ENCODE data around the gene GGCX.
"Not testable (repeated sequence)": the region's sequence is repeated elsewhere in the genome, so short reads cannot be mapped to it uniquely, and the experiment has no call there.

Gene GGCX

GRCh38 chr2:85561280-85562212 lies at the start of gene GGCX:
GGCX (minus strand) TSS chr2:85561493; CDS start chr2:85561428, 65 bp downstream.
- peak; percentile 54 to 95 (median 87) for DNase-seq

DNA sequence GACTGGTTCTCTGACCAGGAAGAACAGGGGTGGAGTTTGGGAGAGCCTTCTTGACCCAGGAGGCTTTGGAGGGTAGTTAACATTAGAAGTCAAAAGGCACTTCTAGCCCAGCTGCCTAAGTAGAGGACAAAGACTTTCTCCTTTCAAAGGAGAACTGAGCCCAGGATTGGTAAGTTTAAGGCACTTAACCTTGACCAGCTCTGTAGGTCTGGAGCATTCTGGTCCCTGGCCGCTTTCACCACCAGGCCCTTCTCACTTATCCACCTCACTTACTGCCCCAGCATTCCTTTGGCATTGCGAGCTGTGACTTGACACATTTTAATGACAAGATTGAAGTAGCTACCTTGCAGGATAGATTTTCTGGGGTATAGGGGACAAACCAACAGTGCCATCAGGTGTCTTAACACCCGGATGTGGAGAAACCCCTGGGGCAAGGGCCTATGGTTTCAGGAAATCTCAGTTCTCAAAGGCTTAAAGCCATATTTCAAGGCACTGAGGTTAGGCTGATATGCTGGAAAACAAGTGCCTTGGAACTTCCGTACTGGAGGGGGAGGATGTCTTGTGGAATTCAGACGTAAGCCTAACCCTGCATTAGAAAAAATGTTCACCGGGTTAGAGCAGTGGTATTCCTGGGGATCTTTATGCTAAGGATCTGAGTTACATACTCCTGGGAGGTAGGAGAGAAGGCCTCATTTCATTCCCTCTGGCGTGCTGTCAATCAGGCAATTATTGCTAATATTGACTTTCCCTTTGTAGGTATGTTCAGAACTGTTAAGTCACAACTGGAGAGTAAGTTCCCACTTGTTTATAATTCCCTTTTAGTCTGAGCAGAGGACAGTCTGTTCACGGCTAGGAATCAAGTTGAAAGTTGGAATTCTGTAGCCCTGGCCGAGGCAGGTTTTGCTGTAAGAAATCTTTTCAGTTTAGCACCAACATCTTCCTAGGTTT lies 46.2 kb upstream of the GGCX start:
- no peak for DNase-seq

GRCh38 chr2:85606116-85606455 lies 44.8 kb upstream of the GGCX start:
- DNase-seq = no peak

GRCh38 chr2:85605406-85606115 lies 44.3 kb upstream of the GGCX start:
- no peak for DNase-seq

GRCh38 chr2:85604568-85605339 lies 43.5 kb upstream of the GGCX start:
- no peak for DNase-seq

DNA sequence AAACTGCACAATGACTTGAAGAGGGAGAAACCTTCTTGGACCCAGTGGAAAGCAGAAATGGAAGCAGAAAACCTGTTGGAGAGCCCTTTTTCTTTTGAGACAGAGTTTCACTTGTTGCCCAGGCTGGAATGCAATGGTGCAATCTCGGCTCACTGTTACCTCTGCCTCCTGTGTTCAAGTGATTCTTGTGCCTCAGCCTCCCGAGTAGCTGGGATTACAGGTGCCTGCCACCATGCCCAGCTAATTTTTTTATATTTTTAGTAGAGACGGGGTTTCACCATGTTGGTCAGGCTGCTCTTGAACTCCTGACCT lies 42.8 kb upstream of the GGCX start:
- not testable (repeated sequence) for DNase-seq

GRCh38 chr2:85602476-85603234 lies 41.4 kb upstream of the GGCX start, which contains the start of gene TMEM150A:
TMEM150A (minus strand) TSS chr2:85602698; CDS start chr2:85601948, 750 bp downstream.
- DNase-seq = peak; percentile 39 to 96 (median 87)

- peak in 7 of 14 donors; percentile 65 to 92 (median 85) for DNase-seq
These were observed 40.6 kb upstream of the GGCX start for GRCh38 chr2:85601771-85602475.

- DNase-seq = no peak
These were observed 39.9 kb upstream of the GGCX start for GRCh38 chr2:85600951-85601770.

DNA sequence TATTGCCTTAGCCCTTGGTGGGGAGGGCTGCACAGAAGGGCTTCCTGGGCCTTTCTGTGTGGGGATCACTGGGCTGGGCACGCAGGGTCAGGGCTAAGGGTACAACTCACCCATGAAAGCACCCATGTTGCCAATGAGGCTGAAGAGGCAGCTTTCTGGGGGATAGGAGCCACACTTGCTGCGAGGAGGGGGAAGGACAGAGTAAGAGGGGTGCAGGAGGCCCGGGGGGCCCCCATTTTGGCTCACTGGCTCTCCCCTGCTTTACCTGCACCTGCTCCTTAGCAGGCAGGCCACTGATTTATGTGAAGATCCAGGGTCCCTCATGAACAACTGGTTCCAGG lies 38.9 kb upstream of the GGCX start:
- DNase-seq = no peak

DNA sequence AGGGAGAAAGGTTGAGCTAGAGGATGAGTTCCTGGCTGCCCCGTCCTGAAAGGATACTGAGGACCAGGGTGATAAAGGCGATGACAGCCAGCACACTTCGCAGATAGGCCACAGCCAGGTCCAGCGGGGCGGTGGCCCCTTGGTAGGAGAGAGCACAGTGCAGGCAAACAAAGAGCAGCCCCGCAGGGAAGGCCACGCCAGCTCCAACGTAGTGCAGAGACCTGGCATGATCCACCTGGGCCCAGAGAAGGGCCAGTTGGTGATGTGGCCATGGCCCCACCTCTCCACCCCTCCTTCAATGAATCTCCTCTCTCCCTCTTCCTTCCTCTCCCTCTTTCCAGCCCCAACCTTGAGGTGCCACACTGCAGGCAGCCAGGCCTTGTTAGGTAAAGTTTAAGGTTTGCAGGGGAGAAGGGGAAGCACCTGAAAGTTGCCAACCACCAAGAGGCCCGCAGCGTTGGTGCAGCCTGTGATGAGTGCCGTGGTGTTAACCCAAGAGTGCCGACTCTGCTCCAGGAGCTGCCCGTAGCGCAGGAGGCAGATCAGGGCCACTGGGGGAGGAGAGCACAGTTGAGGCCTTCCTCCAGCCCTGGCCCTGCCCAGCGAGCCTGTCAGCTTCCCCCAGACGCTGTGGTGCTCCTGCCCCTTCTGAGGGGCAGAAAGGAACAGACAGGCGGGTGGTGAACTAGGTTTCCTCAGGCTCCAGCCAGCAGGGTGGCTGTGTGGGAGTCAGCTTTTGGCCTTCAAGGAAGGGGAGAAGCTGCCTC lies 38.4 kb upstream of the GGCX start:
- no peak for DNase-seq

DNA sequence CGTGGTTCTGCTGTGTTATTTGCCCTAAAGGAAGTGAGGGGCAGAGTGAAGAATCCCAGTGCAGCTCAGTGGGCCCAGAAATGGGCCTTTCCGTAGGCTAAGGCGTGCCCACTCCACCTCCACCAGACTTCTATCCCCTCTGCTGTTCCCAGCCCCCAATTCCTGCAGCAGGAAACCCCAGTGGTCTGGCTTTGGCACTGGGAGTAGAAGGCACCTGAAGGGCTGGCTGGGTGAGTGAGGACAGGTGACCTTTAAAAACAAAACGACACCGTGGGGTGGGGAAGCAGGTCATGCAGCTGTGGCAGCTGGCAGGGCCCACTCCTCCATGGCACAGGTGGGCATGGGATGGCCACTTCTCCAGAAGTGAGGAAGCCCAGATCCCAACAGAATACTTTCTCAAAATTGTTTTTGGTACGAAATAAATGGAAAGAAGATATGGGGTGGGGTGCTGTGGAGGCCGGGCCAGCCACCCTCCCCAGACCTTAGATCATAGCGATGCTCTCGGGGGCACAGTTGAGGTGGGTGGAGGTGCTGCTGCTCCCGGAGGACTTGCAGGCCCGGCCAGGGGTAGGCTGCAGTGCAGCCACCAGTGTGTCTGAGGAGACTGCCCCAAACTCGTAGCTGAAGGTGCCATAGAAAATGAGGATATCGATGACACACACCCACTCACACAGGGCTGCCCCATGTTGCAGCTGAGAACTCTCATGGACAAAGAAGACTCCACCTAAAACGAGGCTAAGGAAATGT lies 37.5 kb upstream of the GGCX start:
- DNase-seq = no peak

DNA sequence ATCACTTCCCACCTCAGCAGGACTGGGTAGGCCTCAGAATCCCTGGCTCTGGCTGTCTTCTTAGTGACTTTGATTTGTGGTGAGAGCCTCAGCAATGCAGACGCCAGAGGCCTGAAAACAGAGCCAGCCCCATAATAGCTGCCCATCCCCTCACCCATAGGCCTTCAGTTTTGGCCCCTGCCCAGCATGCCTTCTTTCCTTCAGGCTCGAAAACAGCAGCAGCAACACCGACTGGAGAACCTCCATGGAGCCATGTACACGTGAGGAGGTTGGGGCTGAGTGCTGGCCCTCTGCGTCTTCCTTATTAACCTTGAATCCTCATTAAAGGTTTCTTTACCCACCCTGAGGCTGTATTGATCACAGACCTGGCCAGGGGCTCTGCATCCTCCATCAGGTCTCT lies 35.9 kb upstream of the GGCX start:
- no peak for DNase-seq

- DNase-seq = no peak
These were observed 35.3 kb upstream of the GGCX start for GRCh38 chr2:85596486-85597143.

DNA sequence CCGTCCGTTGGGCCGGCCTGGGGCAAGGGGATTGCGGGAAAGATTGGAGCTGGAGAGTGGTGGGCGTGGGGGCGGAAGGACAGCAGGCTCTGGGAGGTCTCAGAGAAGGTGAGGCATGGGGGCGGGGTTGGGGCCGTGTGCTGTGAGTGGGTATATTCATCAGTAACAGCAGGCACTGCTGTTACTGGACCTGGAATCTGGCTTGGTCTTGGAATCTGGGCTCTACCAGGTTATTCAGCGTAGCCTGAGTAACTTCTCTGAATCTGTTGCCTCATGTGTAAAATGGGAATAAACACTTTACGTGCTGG lies 34.7 kb upstream of the GGCX start:
- DNase-seq = no peak

- peak; percentile 67 to 99 (median 96) for DNase-seq
These were observed 34.2 kb upstream of the GGCX start, which contains the start of gene RNF181 for GRCh38 chr2:85595301-85596025. RNF181 (plus strand) TSS chr2:85595745; CDS start chr2:85595764, 19 bp downstream.
